ENCODE measurements around the gene BRWD1. TPM values are rescaled to one million over a fixed set of nuclear protein-coding genes. Genes with fewer than 3 reads are reported as not detected.

The BRWD1 gene
- total and polyA plus RNA-seq, 2 of the 8 experiments (the other 6 are each of a cell fraction or from before 2014, with no cell fraction given): 9.3 to 45.2 TPM

GRCh38 chr21:39141502-39141901 lies 171.9 kb downstream of the BRWD1 start (continued):
- TF ChIP-seq SIX5 (IDR thresholded peaks at IDR 0.05; ENCODE audit: low read depth, low read length): no peak

Data from H1 (cell line).